ENCODE results near the gene JCAD.

JCAD gene

GRCh38 chr10:30072068-30072467 lies 12.7 kb upstream of the JCAD start:
- DNase-seq = no peak

- DNase-seq = no peak
Observed at GRCh38 chr10:30070001-30070685, 10.8 kb upstream of the JCAD start.

- DNase-seq = no peak
Observed at GRCh38 chr10:30068492-30069223, 9.3 kb upstream of the JCAD start.

GRCh38 chr10:30063099-30063498 lies 3.7 kb upstream of the JCAD start:
- no peak for DNase-seq

- DNase-seq = no peak
Observed at GRCh38 chr10:30062582-30062981, 3.2 kb upstream of the JCAD start.

GRCh38 chr10:30062090-30062489 lies 2.7 kb upstream of the JCAD start:
- no peak for DNase-seq

GRCh38 chr10:30058570-30059132 lies 735 bp downstream of the JCAD start:
- no peak for DNase-seq

GRCh38 chr10:30057894-30058556 lies 1.4 kb downstream of the JCAD start:
- DNase-seq = no peak

GRCh38 chr10:30057421-30057841 lies 2.0 kb downstream of the JCAD start:
- no peak for DNase-seq

GRCh38 chr10:30056767-30057355 lies 2.5 kb downstream of the JCAD start:
- DNase-seq = no peak

GRCh38 chr10:30056281-30056680 lies 3.1 kb downstream of the JCAD start:
- DNase-seq = no peak

- no peak for DNase-seq
Observed at GRCh38 chr10:30055226-30055662, 4.1 kb downstream of the JCAD start.

- DNase-seq = no peak
Observed at GRCh38 chr10:30052062-30052461, 7.3 kb downstream of the JCAD start.

- DNase-seq = no peak
Observed at GRCh38 chr10:30051220-30051619, 8.2 kb downstream of the JCAD start.

GRCh38 chr10:30050411-30050810 lies 9.0 kb downstream of the JCAD start:
- DNase-seq = no peak

GRCh38 chr10:30048768-30049517 lies 10.4 kb downstream of the JCAD start:
- no peak for DNase-seq

GRCh38 chr10:30047924-30048531 lies 11.4 kb downstream of the JCAD start:
- peak; percentile 15 for DNase-seq

GRCh38 chr10:30047430-30047829 lies 12.0 kb downstream of the JCAD start:
- DNase-seq = no peak

- DNase-seq = no peak
Observed at GRCh38 chr10:30046476-30046875, 12.9 kb downstream of the JCAD start.

GRCh38 chr10:30045961-30046360 lies 13.4 kb downstream of the JCAD start:
- DNase-seq = no peak

- no peak for DNase-seq
Observed at GRCh38 chr10:30043476-30044270, 15.7 kb downstream of the JCAD start.
